IMR-90 (cell line): ENCODE data around the gene CEBPB. TPM values are rescaled to one million over a fixed set of nuclear protein-coding genes. Genes with fewer than 3 reads are reported as not detected.
A peak's percentile ranks its signal among the peaks of the same experiment; 100 is the strongest.

Experiments used
- ATAC-seq: fragments of 200-7000 bp; cut with Tn5 transposase; 2 replicates; pipeline ENCODE4 v1.9.1; 2020; ENCODE audit warnings: low read depth, mild to moderate bottlenecking, moderate library complexity
- BruUV-seq: library from RNA; stranded (reverse); fragments of 400-500 nt; replicated peaks from 2 replicates; lab custom pipeline; 2021; lab: Mats Ljungman, UMichigan
- CTCF ChIA-PET: fragments of 300-600 bp; formaldehyde crosslinking; extraction: SDS; loops from one replicate; lab custom pipeline; 2021; ENCODE audit warnings: antibody characterized with exemption; lab: Yijun Ruan, JAX
- POLR2A ChIA-PET: fragments of 300-600 bp; sonication (Branson Sonifier 250); formaldehyde crosslinking; loops from one replicate; lab custom pipeline; 2022; ENCODE audit warnings: antibody characterized with exemption; ENCODE audit not compliant: unreplicated experiment; lab: Charles Lee
- DNase-seq: peaks from one replicate; pipeline ENCODE4 v3.0.0; 2013
- H2AFZ ChIP-seq: replicated peaks from 2 replicates; pipeline ENCODE3; 2013; ENCODE audit warnings: low read length, mild to moderate bottlenecking; ENCODE audit not compliant: poor library complexity
- H2AK5ac ChIP-seq: 2 replicates; pipeline ENCODE4 v1.6.1; 2013; ENCODE audit warnings: low read depth, low read length, inconsistent platforms
- H2AK9ac ChIP-seq: replicated peaks from 2 replicates; pipeline ENCODE3; 2013; ENCODE audit warnings: mild to moderate bottlenecking, low read depth, low read length, moderate library complexity; ENCODE audit not compliant: poor library complexity
- H2BK120ac ChIP-seq: 2 replicates; pipeline ENCODE4 v1.6.1; 2013; ENCODE audit warnings: low read depth, low read length, inconsistent platforms
- H2BK15ac ChIP-seq: 3 replicates; pipeline ENCODE4 v1.6.1; 2013; ENCODE audit warnings: low read depth, low read length, inconsistent platforms
- H2BK20ac ChIP-seq: 2 replicates; pipeline ENCODE4 v1.6.1; 2013; ENCODE audit warnings: low read depth, mild to moderate bottlenecking, inconsistent platforms, low read length, moderate library complexity
- H2BK5ac ChIP-seq: 2 replicates; pipeline ENCODE4 v1.6.1; 2013; ENCODE audit warnings: mild to moderate bottlenecking, low read depth, low read length, inconsistent platforms; ENCODE audit not compliant: poor library complexity, severe bottlenecking
- H3K14ac ChIP-seq: replicated peaks from 2 replicates; pipeline ENCODE4 v1.6.1; 2013; ENCODE audit warnings: low read depth, low read length, inconsistent platforms
- H3K18ac ChIP-seq: 2 replicates; pipeline ENCODE4 v1.6.1; 2013; ENCODE audit warnings: low read depth, low read length, control low read depth
- H3K23ac ChIP-seq: 2 replicates; pipeline ENCODE4 v1.6.1; 2013; ENCODE audit warnings: low read depth, low read length, inconsistent platforms
- H3K27ac ChIP-seq: 2 replicates; pipeline ENCODE4 v1.5.1; 2013; ENCODE audit warnings: mild to moderate bottlenecking, control low read depth, low read length; ENCODE audit not compliant: insufficient read depth
- H3K27me3 ChIP-seq: 2 replicates; pipeline ENCODE4 v1.6.1; 2013; ENCODE audit warnings: low read length; ENCODE audit not compliant: control insufficient read depth, insufficient read depth
- H3K36me3 ChIP-seq: 2 replicates; pipeline ENCODE4 v1.6.1; 2013; ENCODE audit warnings: low read length, mixed read lengths; ENCODE audit not compliant: control insufficient read depth, insufficient read depth
- H3K4ac ChIP-seq: 2 replicates; pipeline ENCODE4 v1.6.1; 2013; ENCODE audit warnings: low read depth, low read length, inconsistent platforms
- H3K4me1 ChIP-seq: 2 replicates; pipeline ENCODE4 v1.6.1; 2013; ENCODE audit warnings: low read length, mixed read lengths; ENCODE audit not compliant: control insufficient read depth, insufficient read depth
- H3K4me2 ChIP-seq: 2 replicates; pipeline ENCODE4 v1.6.1; 2013; ENCODE audit warnings: low read depth, mild to moderate bottlenecking, control low read depth, low read length, moderate library complexity
- H3K4me3 ChIP-seq: 2 replicates; pipeline ENCODE4 v1.5.1; 2013; ENCODE audit warnings: low read depth, mild to moderate bottlenecking, control low read depth, low read length, moderate library complexity; ENCODE audit not compliant: insufficient read depth
- H3K56ac ChIP-seq: 2 replicates; pipeline ENCODE4 v1.6.1; 2013; ENCODE audit warnings: low read length, inconsistent platforms; ENCODE audit not compliant: insufficient read depth; ENCODE audit errors: extremely low read depth
- H3K79me1 ChIP-seq, 2 experiments: 2 replicates each; pipeline ENCODE4 v1.6.1; 2013; ENCODE audit warnings: low read length in 2 of 2, inconsistent platforms in 1 of 2, low read depth in 1 of 2
- H3K9ac ChIP-seq: 2 replicates; pipeline ENCODE4 v1.6.1; 2013; ENCODE audit warnings: low read depth, low read length, control low read depth
- H3K9me1 ChIP-seq: 2 replicates; pipeline ENCODE4 v1.6.1; 2013; ENCODE audit warnings: low read length, inconsistent platforms; ENCODE audit not compliant: insufficient read depth
- H3K9me3 ChIP-seq: 2 replicates; pipeline ENCODE4 v1.6.1; 2013; ENCODE audit warnings: low read length; ENCODE audit not compliant: control insufficient read depth, insufficient read depth
- H4K20me1 ChIP-seq: 2 replicates; pipeline ENCODE4 v1.6.1; 2013; ENCODE audit warnings: low read length, inconsistent platforms; ENCODE audit not compliant: insufficient read depth
- H4K5ac ChIP-seq: 2 replicates; pipeline ENCODE4 v1.6.1; 2013; ENCODE audit warnings: mild to moderate bottlenecking, low read depth, low read length, control low read depth
- H4K8ac ChIP-seq, 2 experiments: 2 replicates each; pipeline ENCODE4 v1.6.1; 2013; ENCODE audit warnings: low read depth in 2 of 2, low read length in 2 of 2, control low read depth in 1 of 2, inconsistent platforms in 1 of 2
- H4K91ac ChIP-seq: 2 replicates; pipeline ENCODE4 v1.6.1; 2013; ENCODE audit warnings: low read depth, low read length, inconsistent platforms; ENCODE audit not compliant: insufficient read depth
- CHD1 ChIP-seq: IDR thresholded peaks from 2 replicates; pipeline ENCODE4 v1.6.1; 2012; ENCODE audit warnings: low read depth, low read length, improper control_type of control experiment
- CTCF ChIP-seq: conservative IDR thresholded peaks from 2 replicates; pipeline ENCODE4 v1.5.1; 2012; ENCODE audit warnings: mild to moderate bottlenecking, low read depth, low read length, improper control_type of control experiment
- ELK1 ChIP-seq: fragments of 150-350 bp; IDR thresholded peaks from 2 replicates; pipeline ENCODE4 v1.6.1; 2016; ENCODE audit warnings: low read depth, mild to moderate bottlenecking, low read length, moderate library complexity, borderline replicate concordance
- FOS ChIP-seq: fragments of 150-350 bp; IDR thresholded peaks from 2 replicates; pipeline ENCODE4 v1.6.1; 2016; ENCODE audit warnings: low read depth, low read length
- MAFK ChIP-seq: IDR thresholded peaks from 2 replicates; pipeline ENCODE4 v1.6.1; 2012; ENCODE audit warnings: low read depth, low read length, improper control_type of control experiment
- MXI1 ChIP-seq: IDR thresholded peaks from 2 replicates; pipeline ENCODE4 v1.6.1; 2012; ENCODE audit warnings: low read depth, mild to moderate bottlenecking, low read length, moderate library complexity, borderline replicate concordance
- NFE2L2 ChIP-seq: fragments of 150-350 bp; IDR thresholded peaks from 2 replicates; pipeline ENCODE4 v1.6.1; 2016; ENCODE audit warnings: low read depth, mild to moderate bottlenecking, low read length
- POLR2A ChIP-seq: IDR thresholded peaks from 2 replicates; pipeline ENCODE4 v1.6.1; 2012; ENCODE audit warnings: mild to moderate bottlenecking, low read depth, low read length
- RAD21 ChIP-seq: IDR thresholded peaks from 2 replicates; pipeline ENCODE4 v1.6.1; 2012; ENCODE audit warnings: low read length, improper control_type of control experiment
- RFX5 ChIP-seq: IDR thresholded peaks from 2 replicates; pipeline ENCODE4 v1.8.0; 2012; ENCODE audit warnings: low read depth, mild to moderate bottlenecking, low read length, moderate library complexity
- SMC3 ChIP-seq: fragments of 150-350 bp; IDR thresholded peaks from 2 replicates; pipeline ENCODE4 v1.6.1; 2016; ENCODE audit warnings: low read depth, mild to moderate bottlenecking, antibody characterized with exemption, low read length, moderate library complexity
- USF2 ChIP-seq: fragments of 150-350 bp; IDR thresholded peaks from 2 replicates; pipeline ENCODE4 v1.6.1; 2017; ENCODE audit warnings: mild to moderate bottlenecking, antibody characterized with exemption, low read length, low read depth
- WGBS, 2 experiments: methylation state at CpG; one replicate each; pipeline versions ENCODE4 v1.1.5 to v1.1.7; 2013; ENCODE audit warnings: missing lambda C conversion rate in 2 of 2; ENCODE audit not compliant: insufficient read length in 1 of 2; ENCODE audit errors: extremely low coverage in 2 of 2; 5-methylcytosine and 5-hydroxymethylcytosine counted together
- dilution Hi-C: fragments of 300-500 bp; cut with HindIII; formaldehyde crosslinking; loops from one replicate; pipeline ENCODE4 v1.14.3; 2018; ENCODE audit warnings: low sequenced_read_pairs; ENCODE audit not compliant: unreplicated experiment
- in situ Hi-C: fragments of 300-500 bp; cut with MboI; formaldehyde crosslinking; loops from 3 replicates; pipeline ENCODE4 v1.14.3; 2019; ENCODE audit warnings: low sequenced_read_pairs, inconsistent platforms, mixed read lengths
- intact Hi-C: fragments of 100-400 bp; cut with micrococcal nuclease; formaldehyde crosslinking; loops from 2 replicates; pipeline ENCODE4 v1.10.0; 2022
- polyA plus RNA-seq, 3 experiments: library from polyadenylated mRNA; depleted of rRNA; stranded (reverse); fragments of >200 nt; gene quantifications; 2 replicates each; pipeline ENCODE4 v1.2.3, GENCODE V29; 2012; ENCODE audit warnings: low replicate concordance in 1 of 3
- total RNA-seq: library from RNA; depleted of rRNA; stranded (reverse); fragments of >200 nt; gene quantifications from 2 replicates; pipeline ENCODE4 v1.2.3, GENCODE V29; 2012

CEBPB gene
- total and polyA plus RNA-seq, 2 of the 4 experiments (the other 2 are of a cell fraction), result 3.4 to 17.4 TPM

- no peak for TF ChIP-seq ELK1
Measured at GRCh38 chr20:50189681-50190250, 864 bp upstream of the CEBPB start (continued).

GRCh38 chr20:50191065-50191543, 474 bp downstream of the CEBPB start:
- H2AK9ac ChIP-seq, result peak overlapping the region; percentile 89
- DNase-seq (no peak), ATAC-seq (peak; percentile 18)
- in situ Hi-C loops, result loop anchor here (5.0 kb wide), 2 partner anchors 116 to 191 kb away; no protein-coding TSS in a partner anchor
- H4K20me1 ChIP-seq, result peaks cover 46% of the 10 kb centered on the region
- WGBS, 2 experiments, result 0% methylated on average over 14 of the region's 69 CpGs; no CpG with 5 or more reads in 1 of the 2 experiments
- H3K14ac ChIP-seq, result no peak overlapping the region
- no peaks in the 10 kb centered on the region for H3K27me3 ChIP-seq
- no peak overlapping the region for H3K23ac ChIP-seq
- no peak overlapping the region for H4K5ac ChIP-seq
- dilution Hi-C loops, result no loop called here
- H2AK5ac ChIP-seq, result no peak overlapping the region
- H3K9ac ChIP-seq, result peak overlapping the region; percentile 63
- BruUV-seq, result TSS peak; percentile 54
- no peak overlapping the region for H3K4me2 ChIP-seq
- peak overlapping the region; percentile 100 for H3K27ac ChIP-seq
- H3K4me3 ChIP-seq, result peak overlapping the region; percentile 95
- H4K8ac ChIP-seq, result no peak overlapping the region; a peak in 1 of 4 replicates
- H3K18ac ChIP-seq, result no peak overlapping the region
- peaks cover 8 to 38% of the 10 kb centered on the region in 2 experiments; a peak in 3 of 4 replicates for H3K79me1 ChIP-seq
- no peak overlapping the region for H2BK120ac ChIP-seq
- H2BK15ac ChIP-seq, result no peak overlapping the region
- no peak overlapping the region for H2BK20ac ChIP-seq
- H3K4me1 ChIP-seq, result peaks cover 17% of the 10 kb centered on the region
- intact Hi-C loops, result loop anchor here (5.0 kb wide), 2 partner anchors 61 to 101 kb away; no protein-coding TSS in a partner anchor
- peaks cover 10% of the 10 kb centered on the region for H3K9me1 ChIP-seq
- ChIA-PET POLR2A (interaction anchor here (0.6 to 1.1 kb wide), 3 partner anchors 94 to 259 kb away, joined by 3 to 4 read pairs (median 4); no protein-coding TSS in a partner anchor), CTCF (interaction anchor here (0.8 to 1.1 kb wide), 2 partner anchors 230 to 382 kb away, joined by 3 read pairs; no protein-coding TSS in a partner anchor)
- no peak overlapping the region; the same call in 1 of the 2 replicates for H4K91ac ChIP-seq
- H2AFZ ChIP-seq, result peak overlapping the region; percentile 86
- TF ChIP-seq RFX5 (no peak), CHD1 (peak; percentile 0; the same call in 1 of the 2 replicates), USF2 (no peak), MXI1 (peak; percentile 6; the same call in 1 of the 2 replicates), NFE2L2 (no peak), POLR2A (no peak), CTCF (no peak), RAD21 (no peak), SMC3 (no peak), MAFK (no peak), FOS (no peak)
- H3K9me3 ChIP-seq, result no peaks in the 10 kb centered on the region
- H2BK5ac ChIP-seq, result peak overlapping the region; percentile 98
- H3K56ac ChIP-seq, result no peak overlapping the region
- H3K36me3 ChIP-seq, result peaks cover 29% of the 10 kb centered on the region
- no peak overlapping the region for H3K4ac ChIP-seq
